GM21825 (cell line): Measurements from ENCODE around the gene ELSPBP1.
"Not testable (repeated sequence)": the region's sequence is repeated elsewhere in the genome, so short reads cannot be mapped to it uniquely, and the experiment has no call there.

Experiments
- ATAC-seq: cut with Tn5 transposase; IDR thresholded peaks from one replicate; pipeline ENCODE4 v1.9.1; 2021; ENCODE audit warnings: mild to moderate bottlenecking, moderate library complexity; ENCODE audit not compliant: unreplicated experiment

ELSPBP1 gene

DNA sequence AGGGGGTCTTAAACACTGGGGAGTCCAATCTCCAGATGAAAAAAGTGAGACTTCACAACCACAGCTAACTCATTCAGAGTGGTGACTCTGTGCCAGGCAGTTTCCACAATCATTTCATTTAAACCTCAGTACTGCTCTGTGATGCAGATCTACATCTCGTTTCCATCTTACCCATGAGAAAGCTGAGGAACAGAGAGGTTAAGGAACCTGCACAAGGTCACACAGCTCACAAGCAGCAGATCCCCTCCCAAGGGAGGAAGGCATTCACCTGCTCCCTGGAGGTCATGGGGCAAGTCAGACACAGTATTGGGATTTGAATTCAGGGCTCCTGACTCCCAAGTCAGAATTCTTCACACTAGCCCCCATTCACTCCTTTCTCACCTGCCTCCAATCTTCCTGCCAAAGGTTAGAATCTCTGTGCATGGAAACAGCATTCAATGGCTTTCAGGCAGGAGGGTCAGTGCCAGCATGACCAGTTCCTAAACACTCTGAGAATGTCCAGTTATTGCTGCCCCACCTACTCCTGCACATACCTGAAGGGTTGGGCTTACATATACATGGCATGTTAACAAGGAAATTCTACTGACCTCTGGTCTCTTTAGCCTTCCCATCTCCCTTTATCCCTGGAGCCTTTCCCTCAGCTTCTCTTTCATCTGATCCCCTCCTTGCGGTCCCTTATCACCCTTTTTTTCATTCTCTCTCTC lies 47.6 kb downstream of the ELSPBP1 start:
- ATAC-seq, result no peak

DNA sequence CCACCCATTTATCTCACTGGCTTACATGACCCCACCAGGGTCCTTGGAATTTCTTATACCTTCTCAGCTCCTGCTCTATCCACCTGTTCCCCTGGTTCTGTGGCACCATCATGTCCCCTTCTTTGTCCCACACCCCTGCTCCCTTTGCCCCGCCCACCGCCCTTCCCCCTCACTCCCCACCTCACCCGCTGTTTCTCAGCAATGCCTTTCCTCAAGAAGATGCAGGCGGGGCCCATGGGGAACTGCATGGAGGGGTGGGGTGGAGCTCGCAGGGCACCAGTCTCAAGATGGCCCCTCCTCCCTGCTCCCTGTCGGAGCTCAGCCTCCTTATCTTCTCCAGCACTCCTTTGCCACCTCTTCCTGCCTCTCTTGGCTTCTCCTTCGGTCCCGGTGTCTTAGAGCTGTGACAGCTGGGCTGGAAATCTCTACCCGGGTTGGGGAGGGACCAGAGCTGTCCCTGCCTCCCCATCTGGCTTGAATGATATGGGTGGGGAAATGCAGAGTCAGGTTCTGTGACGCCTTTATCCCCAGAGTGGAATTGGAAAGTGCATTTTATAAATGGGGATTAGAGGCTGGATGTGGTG lies 49.3 kb downstream of the ELSPBP1 start, which contains the start of gene CABP5:
Gene CABP5 (minus strand): TSS at position 405 of the 584 bp plus-strand sequence. CDS start 157 bp downstream, at position 248.
- no peak for ATAC-seq

DNA sequence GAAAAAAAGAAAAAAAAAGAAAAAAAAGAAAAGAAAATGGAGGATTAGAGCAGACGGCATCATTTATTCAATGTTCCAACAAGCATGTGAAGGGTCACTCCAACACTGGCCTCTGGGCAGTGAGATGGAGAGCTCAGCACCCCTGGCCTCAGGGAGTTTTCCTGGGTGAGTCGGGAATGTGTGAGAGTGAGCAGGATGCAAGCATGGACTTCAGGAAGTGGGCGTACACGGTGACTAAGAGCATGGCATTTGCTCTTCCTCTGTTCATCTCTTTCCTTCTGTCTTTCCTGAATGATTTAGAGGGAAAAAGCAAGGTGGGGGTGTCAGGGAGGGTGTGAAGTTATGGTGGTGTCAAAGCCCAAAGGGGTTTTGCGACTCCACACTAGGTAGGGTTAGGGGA lies 50.1 kb downstream of the ELSPBP1 start:
- no peak for ATAC-seq

DNA sequence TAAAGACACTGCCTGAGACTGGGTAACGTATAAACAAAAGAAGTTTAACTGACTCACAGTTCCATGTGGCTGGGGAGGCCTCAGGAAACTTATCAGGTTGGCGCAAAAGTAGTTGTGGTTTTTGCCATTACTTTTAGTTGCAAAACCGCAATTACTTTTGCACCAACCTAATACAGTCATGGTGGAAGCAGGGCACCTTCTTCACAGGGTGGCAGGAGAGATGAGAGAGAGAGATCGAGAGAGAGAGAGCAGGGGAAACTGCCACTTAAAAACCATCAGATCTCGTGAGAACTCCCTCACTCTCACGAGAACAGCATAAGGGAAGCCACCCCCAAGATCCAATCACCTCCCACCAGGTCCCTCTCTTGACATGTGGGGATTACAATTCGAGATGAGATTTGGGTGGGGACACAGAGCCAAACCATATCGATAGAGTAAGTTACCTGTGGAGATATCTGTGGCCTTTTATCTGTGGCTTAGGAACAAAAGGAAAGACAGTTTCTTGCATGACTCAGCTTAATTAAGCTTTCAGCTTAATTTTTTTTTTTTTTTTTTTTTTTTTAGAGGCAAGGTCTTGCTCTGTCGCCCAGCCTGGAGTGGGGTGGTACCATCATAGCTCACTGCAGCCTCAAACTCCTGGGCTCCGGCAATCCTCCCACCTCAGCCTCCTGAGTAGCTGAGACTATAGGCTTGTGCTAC lies 57.1 kb downstream of the ELSPBP1 start:
- no peak for ATAC-seq

DNA sequence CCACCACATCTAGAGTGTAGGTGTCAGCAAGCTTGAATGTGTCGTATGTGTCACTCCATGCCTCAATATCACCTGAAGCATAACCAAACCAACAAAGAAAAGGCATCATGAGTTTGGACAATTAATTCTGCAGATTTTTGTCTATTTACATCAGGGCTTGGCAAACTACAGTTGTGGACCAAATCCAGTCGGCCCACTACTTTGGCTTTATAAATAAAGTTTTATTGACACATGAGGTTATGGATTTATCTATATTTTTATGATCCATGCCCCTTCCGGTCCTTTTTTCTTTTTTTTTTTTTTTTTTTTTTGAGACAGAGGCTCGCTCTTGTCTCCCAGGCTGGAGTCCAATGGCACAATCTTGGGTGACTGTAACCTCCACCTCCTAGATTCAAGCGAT lies 58.6 kb downstream of the ELSPBP1 start:
- ATAC-seq, result no peak

DNA sequence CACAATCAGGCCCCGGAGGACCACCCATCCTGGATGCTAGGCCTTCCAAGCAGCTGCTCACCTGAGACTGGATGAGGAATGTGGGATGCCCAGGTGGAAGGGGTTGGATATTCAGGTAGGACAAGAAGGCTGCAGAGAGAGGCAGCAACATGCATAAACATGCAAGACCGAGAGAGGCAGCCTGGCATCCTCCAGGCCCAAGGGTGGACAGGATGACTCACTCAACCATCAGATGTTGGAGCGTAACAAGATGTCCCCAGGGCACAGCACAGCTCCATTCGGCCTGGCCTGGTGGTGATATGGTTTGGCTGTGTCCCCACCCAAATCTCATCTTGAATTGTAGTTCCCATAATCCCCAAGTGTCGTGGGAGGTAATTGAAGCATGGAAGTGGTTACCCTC lies 59.4 kb downstream of the ELSPBP1 start:
- no peak for ATAC-seq

DNA sequence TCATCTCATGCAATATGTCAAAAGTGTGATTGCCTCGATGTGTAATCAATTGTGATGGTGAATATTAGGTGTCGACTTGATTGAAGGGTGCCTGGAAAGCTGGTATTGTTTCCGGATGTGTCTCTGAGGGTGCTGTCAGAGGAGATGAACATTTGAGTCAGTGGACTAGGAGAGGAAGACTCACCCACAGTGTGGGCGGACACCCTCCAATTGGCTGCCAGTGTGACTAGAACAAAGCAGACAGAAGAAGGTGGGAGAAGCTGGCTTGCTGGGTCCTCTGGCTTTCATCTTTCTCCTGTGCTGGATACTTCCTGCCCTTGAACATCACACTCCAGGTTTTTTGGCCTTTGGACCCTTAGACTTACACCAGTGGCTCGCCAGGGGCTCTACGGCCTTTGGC lies 64.9 kb downstream of the ELSPBP1 start:
- no peak for ATAC-seq

DNA sequence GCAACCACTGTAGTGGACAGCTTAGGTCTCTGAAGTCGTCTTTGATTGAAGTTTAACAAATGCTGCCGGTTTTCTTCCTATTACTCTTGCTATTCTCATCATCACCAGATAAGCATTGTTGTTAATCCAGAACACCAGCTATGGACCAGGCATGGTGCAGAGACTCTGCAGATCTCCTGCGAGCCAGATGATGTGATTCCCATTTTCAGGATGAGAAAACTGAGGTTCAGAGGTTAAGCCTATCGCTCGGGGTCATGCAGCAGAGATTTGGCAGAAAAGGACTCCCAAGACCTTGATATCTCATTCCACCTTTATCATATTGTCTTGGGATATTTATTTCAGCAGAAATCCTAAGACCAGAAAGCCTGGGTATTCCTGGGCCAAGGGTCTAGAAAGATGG lies 65.9 kb downstream of the ELSPBP1 start:
- ATAC-seq, result no peak

DNA sequence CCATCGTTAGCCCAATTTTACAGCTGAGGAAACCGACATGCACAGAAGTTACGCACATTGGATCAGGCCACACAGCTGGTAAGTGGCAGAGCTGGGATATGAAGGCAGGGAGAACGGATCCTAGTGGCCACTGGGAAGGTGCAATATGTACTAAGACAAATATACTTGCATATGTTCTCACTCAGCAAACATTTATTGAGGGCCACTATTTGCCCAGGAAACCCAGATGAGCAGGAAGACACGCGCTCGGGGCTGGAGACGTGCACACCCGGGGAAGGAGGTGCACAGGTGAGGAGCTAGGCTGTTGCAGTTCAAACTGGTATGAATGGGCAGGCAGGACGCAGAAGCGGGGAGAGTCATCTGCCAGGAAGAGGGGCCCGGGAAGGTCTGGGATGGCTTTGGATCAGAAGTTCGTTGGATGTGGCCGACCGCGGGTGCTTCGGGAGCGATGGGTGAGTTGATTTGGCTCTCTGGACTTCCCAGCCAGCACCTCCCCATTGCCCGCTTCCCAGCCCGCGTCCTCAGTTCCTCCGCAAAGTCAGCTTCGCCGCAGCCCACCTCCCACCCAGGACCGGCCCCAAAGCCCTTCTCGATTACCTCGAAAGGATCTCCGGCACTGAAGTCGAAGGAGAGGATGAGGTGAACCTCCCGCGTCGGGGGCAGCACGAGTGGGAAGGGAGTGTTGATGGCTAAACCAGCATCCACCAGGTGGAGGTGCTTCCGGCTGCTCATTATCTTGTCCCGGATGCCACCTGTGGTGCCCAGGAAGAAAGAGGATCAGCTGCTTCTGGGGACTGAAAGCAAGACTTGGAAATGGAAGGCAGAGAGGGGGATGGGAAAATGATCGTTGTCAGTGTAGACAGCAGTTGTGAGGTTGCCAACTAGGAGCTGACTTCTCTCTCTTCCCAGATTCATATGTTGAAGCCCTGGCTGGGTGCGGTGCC lies 67.2 kb downstream of the ELSPBP1 start:
- no peak for ATAC-seq

DNA sequence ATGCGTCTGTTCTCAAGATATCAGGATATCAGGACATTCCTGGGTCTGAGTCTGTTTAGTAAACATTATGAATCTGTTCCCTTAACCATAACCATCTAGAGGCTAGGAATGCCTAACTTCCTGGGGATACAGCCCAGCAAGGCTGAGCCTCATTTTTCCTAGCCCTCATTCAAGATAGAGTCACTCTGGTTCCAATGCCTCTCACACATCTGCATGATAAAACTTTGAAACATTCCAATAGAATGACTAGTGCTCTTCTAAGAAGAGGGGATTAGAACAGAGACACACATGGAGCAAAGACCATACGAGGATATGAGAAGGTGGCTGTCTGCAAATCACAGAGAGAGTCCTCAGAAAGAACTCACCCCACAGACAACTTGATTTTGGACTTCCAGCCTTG lies 70.1 kb downstream of the ELSPBP1 start:
- ATAC-seq, result no peak

DNA sequence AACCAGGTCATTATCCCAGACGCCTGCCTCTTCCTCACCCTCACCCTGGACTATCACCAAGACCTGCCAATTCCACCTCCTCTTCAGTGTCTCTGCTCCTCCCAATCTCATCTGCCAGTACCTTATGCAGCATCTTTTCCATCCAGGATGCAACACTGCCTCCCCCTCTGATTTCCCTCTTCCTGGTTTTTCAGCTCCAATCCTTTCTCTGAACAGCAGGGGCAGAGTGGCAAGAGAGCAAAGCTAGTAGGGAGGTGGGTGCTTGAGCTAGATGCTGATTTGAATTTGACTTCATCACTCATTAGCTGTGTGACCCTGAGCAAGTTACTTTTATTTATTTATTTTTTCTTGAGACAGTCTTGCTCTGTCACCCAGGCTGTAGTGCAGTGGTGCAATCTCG lies 75.0 kb downstream of the ELSPBP1 start:
- no peak for ATAC-seq

DNA sequence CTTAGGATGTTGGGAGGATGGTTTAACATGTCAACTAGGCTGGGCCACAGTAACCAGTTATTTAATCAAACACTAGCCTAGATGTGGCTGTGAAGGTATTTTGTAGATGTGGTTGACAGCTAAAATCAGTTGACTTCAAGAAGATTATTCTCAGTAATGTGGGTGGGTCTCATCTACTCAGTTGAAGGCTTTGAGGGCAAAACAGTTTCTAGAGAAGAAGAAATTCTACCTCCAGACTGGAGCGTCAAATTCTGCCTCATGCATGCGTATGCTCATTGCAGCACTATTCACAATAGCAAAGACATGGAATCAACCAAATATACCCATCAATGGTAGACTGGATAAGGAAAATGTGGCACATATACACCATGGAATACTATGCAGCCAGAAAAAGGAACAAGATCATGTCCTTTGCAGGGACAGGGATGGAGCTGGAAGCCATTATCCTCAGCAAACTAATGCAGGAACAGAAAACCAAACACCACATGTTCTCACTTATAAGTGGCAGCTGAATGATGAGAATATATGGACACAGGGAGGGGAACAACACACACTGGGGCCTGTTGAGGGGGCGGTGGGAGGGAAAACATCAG lies 75.8 kb downstream of the ELSPBP1 start:
- not testable (repeated sequence) for ATAC-seq
